Panc1 (cell line): ENCODE results near the gene TMEM101. TPM values are rescaled to one million over a fixed set of nuclear protein-coding genes. Genes with fewer than 3 reads are reported as not detected.

Experiments
- total RNA-seq: library from RNA; stranded (reverse); gene quantifications from one replicate; pipeline ENCODE4 v1.2.1, GENCODE V29; 2021; ENCODE audit not compliant: unreplicated experiment

The TMEM101 gene
- total RNA-seq, 1 experiment from 2014 or later: 32.8 TPM

Other genes starting within 250 kb of the TMEM101 start
- gene DUSP3, start 236.0 kb downstream of the TMEM101 start, total RNA-seq: 41.6 TPM
- not detected for gene CFAP97D1, start 234.5 kb downstream of the TMEM101 start, total RNA-seq
- gene MPP3, start 181.8 kb downstream of the TMEM101 start, total RNA-seq: 7.1 TPM
- not detected for gene CD300LG, start 167.8 kb downstream of the TMEM101 start, total RNA-seq
- gene MPP2, start 107.4 kb downstream of the TMEM101 start, total RNA-seq: 3.5 TPM
- gene PPY, start 72.5 kb downstream of the TMEM101 start, total RNA-seq: not detected
- gene PYY, start 61.0 kb downstream of the TMEM101 start, total RNA-seq: not detected
- gene NAGS, start 10.3 kb downstream of the TMEM101 start, total RNA-seq: 2.7 TPM
- gene LSM12, start 51.7 kb upstream of the TMEM101 start, total RNA-seq: 73.0 TPM
- gene G6PC3, start 55.8 kb upstream of the TMEM101 start, total RNA-seq: 42.7 TPM
- gene HDAC5, start 108.7 kb upstream of the TMEM101 start, total RNA-seq: 11.5 TPM
- 7.8 TPM for gene HROB, start 127.0 kb upstream of the TMEM101 start, total RNA-seq
- not detected for gene ASB16, start 155.7 kb upstream of the TMEM101 start, total RNA-seq
- gene TMUB2, start 172.0 kb upstream of the TMEM101 start, total RNA-seq: 30.7 TPM
- 69.8 TPM for gene ATXN7L3, start 184.9 kb upstream of the TMEM101 start, total RNA-seq
- 116 TPM for gene UBTF, start 204.7 kb upstream of the TMEM101 start, total RNA-seq